ENCODE results near the gene NFIX.

DNA sequence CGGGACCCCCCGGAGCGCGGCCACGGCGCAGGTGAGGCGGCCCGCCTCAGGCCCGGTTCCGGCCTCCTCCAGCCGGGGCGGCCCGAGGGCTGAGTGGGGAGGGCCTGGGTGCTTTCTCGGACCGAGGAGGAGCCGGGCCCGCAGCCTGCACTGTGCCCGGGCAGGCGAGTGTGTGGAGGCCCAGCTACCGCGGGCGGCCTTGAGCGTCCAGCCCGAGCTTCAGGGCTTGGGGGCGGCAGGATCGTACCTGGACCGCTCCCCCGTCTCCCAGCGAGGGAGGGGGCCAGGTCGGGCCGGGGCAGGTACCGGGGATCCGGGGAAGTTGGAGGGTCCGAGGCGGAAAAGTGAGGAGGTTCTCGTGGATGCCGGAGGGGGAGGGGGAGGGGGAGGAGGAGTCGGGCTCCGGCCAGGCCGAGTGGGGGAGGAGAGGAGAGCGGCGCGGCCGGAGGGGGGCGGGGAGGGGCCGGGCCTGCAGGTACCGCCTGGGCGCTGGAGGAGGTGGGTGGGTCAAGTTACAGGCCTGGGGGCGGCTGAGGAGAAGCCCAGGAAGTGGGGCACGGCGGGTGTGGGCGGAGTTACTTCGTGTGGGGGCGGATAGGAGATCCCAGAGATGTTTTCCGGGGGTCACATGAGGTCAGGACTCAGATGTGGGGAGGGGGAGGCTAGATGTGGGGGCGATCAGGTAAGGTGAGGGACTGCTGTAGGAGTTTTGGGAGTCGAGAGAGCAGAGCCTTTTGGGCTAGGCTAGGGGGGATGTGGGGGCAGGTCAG lies 123.3 kb downstream of the NFIX start:
- TF ChIP-seq, protein P1, sequence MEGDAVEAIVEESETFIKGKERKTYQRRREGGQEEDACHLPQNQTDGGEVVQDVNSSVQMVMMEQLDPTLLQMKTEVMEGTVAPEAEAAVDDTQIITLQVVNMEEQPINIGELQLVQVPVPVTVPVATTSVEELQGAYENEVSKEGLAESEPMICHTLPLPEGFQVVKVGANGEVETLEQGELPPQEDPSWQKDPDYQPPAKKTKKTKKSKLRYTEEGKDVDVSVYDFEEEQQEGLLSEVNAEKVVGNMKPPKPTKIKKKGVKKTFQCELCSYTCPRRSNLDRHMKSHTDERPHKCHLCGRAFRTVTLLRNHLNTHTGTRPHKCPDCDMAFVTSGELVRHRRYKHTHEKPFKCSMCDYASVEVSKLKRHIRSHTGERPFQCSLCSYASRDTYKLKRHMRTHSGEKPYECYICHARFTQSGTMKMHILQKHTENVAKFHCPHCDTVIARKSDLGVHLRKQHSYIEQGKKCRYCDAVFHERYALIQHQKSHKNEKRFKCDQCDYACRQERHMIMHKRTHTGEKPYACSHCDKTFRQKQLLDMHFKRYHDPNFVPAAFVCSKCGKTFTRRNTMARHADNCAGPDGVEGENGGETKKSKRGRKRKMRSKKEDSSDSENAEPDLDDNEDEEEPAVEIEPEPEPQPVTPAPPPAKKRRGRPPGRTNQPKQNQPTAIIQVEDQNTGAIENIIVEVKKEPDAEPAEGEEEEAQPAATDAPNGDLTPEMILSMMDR (IDR thresholded peaks at IDR 0.05) = no peak
- TF ChIP-seq POLR2A (IDR thresholded peaks at IDR 0.05) = no peak

All from tibial nerve (tissue), 3 donors.